ENCODE results near the gene GABARAP. TPM values are rescaled to one million over a fixed set of nuclear protein-coding genes. Genes with fewer than 3 reads are reported as not detected.

GABARAP gene
- total and polyA plus RNA-seq, 2 of the 13 experiments (the other 11 are each of a cell fraction or from before 2014, with no cell fraction given): 161 to 310 TPM

- TF ChIP-seq REPIN1 (CRISPR knock-in tag; IDR thresholded peaks at IDR 0.05; ENCODE audit: borderline replicate concordance, low read depth) (peak; percentile 68), POLR2AphosphoS5 (IDR thresholded peaks at IDR 0.05; ENCODE audit: low read depth, low read length) (peak; percentile 79), BHLHE40 (IDR thresholded peaks at IDR 0.05; ENCODE audit: low read length) (no peak; the same call in 1 of the 2 replicates), ZNF580 (CRISPR knock-in tag; IDR thresholded peaks at IDR 0.05; ENCODE audit: borderline replicate concordance, low read depth) (peak; percentile 59; the same call in 1 of the 2 replicates), ZNF350 (CRISPR knock-in tag; IDR thresholded peaks at IDR 0.05; ENCODE audit: borderline replicate concordance, low read depth) (peak; percentile 95), GATAD1 (CRISPR knock-in tag; IDR thresholded peaks at IDR 0.05) (peak; percentile 90), TCF7 (IDR thresholded peaks at IDR 0.05; ENCODE audit: low read depth) (no peak), NFRKB (IDR thresholded peaks at IDR 0.05) (peak; percentile 58; the same call in 1 of the 2 replicates), RORA (CRISPR knock-in tag; IDR thresholded peaks at IDR 0.05) (no peak), HOXA9 (CRISPR knock-in tag; IDR thresholded peaks at IDR 0.05; ENCODE audit: borderline replicate concordance) (no peak), HOXD1 (CRISPR knock-in tag; IDR thresholded peaks at IDR 0.05) (peak; percentile 53), NFE2L2 (IDR thresholded peaks at IDR 0.05; ENCODE audit: low read length) (0 out of 2 replicates have a peak, but pooled peaks have one; percentile 8), ZFP1 (CRISPR knock-in tag; IDR thresholded peaks at IDR 0.05) (peak; percentile 64; the same call in 1 of the 2 replicates), RARG (CRISPR knock-in tag; IDR thresholded peaks at IDR 0.05; ENCODE audit: low read depth) (peak; percentile 91; the same call in 1 of the 2 replicates), CBX5 (CRISPR knock-in tag; IDR thresholded peaks at IDR 0.05; ENCODE audit: borderline replicate concordance) (peak; percentile 82; the same call in 1 of the 2 replicates), ASH2L (IDR thresholded peaks at IDR 0.05; ENCODE audit: insufficient read length, low read depth, low read length) (peak; percentile 89), FOXA3 (CRISPR knock-in tag; IDR thresholded peaks at IDR 0.05) (peak; percentile 55), ZNF142 (CRISPR knock-in tag; IDR thresholded peaks at IDR 0.05) (0 out of 2 replicates have a peak, but pooled peaks have one; percentile 22), ZBTB3 (CRISPR knock-in tag; IDR thresholded peaks at IDR 0.05; ENCODE audit: borderline replicate concordance, low read depth) (peak; percentile 56; the same call in 1 of the 2 replicates), MAZ (IDR thresholded peaks at IDR 0.05; ENCODE audit: borderline replicate concordance, low read depth, low read length) (peak; percentile 91), MAZ (CRISPR knock-in tag; IDR thresholded peaks at IDR 0.05; ENCODE audit: low read depth) (peak; percentile 83), TSC22D2 (CRISPR knock-in tag; IDR thresholded peaks at IDR 0.05; ENCODE audit: borderline replicate concordance) (no peak), U2AF1 (optimal IDR thresholded peaks at IDR 0.05; ENCODE audit: low read depth, low read length) (no peak), SNAPC2 (CRISPR knock-in tag; IDR thresholded peaks at IDR 0.05) (peak; percentile 83; the same call in 1 of the 2 replicates), TBX2 (CRISPR knock-in tag; IDR thresholded peaks at IDR 0.05; ENCODE audit: borderline replicate concordance) (peak; percentile 75)
Observed at GRCh38 chr17:7252176-7253043, 10.2 kb upstream of the GABARAP start, which contains the start of gene ELP5 (continued).
